HepG2 (cell line): ENCODE results near the gene B3GALT5. TPM values are rescaled to one million over a fixed set of nuclear protein-coding genes. Genes with fewer than 3 reads are reported as not detected.

Source experiments
- ATAC-seq: fragments of 200-7000 bp; cut with Tn5 transposase; 3 replicates; pipeline ENCODE4 v1.9.1; 2020; ENCODE audit warnings: mild to moderate bottlenecking, moderate library complexity
- BruUV-seq: library from RNA; stranded (reverse); fragments of 400-500 nt; replicated peaks from 2 replicates; lab custom pipeline; 2021; lab: Mats Ljungman, UMichigan
- CTCF ChIA-PET: fragments of 300-600 bp; formaldehyde crosslinking; extraction: SDS; loops from one replicate; lab custom pipeline; 2021; ENCODE audit warnings: low total read pairs, inconsistent platforms, low intra/inter-chr PET ratio; lab: Yijun Ruan, JAX
- POLR2A ChIA-PET: fragments of 350-600 bp; sonication (Branson Sonifier 250); formaldehyde crosslinking; loops from one replicate; lab custom pipeline; 2020; ENCODE audit warnings: antibody characterized with exemption, inconsistent platforms; lab: Yijun Ruan, JAX
- DNase-seq: peaks from one replicate; pipeline ENCODE4 v3.0.0-alpha.2; 2015; ENCODE audit warnings: low spot score
- FAIRE-seq: peaks from 3 replicates; lab custom pipeline; 2011; peaks lifted over from hg19 to GRCh38; lab: Jason Lieb, UNC
- H2AFZ ChIP-seq: one replicate; pipeline ENCODE4 v1.6.1; 2011; ENCODE audit warnings: low read length, inconsistent platforms
- H3K27ac ChIP-seq: fragments of 300-600 bp; 3 replicates; pipeline ENCODE4 v1.8.0; 2011; ENCODE audit warnings: mixed run types, mild to moderate bottlenecking, mixed read lengths, low read length, inconsistent platforms; ENCODE audit not compliant: insufficient read depth; ENCODE audit errors: extremely low read length
- H3K27me3 ChIP-seq, 2 experiments: fragments of 200-600 bp in 1 of 2; 2 replicates in 1 of 2; 3 replicates in 1 of 2; pipeline versions ENCODE4 v1.6.0 to v1.8.0; 2011; ENCODE audit warnings: low read length in 2 of 2, mild to moderate bottlenecking in 2 of 2, moderate library complexity in 2 of 2, inconsistent platforms in 1 of 2; ENCODE audit not compliant: insufficient read depth in 2 of 2, control insufficient read depth in 1 of 2
- H3K36me3 ChIP-seq, 2 experiments: fragments of 200-600 bp in 1 of 2; replicated peaks in 1 of 2; 2 replicates in 1 of 2; 3 replicates in 1 of 2; pipeline versions ENCODE4 v1.5.1 to v1.8.0; 2011; ENCODE audit warnings: low read length in 2 of 2, inconsistent platforms in 1 of 2; ENCODE audit not compliant: insufficient read depth in 2 of 2, control insufficient read depth in 1 of 2
- H3K4me1 ChIP-seq: 2 replicates; pipeline ENCODE4 v1.5.1; 2012; ENCODE audit warnings: low read length, inconsistent platforms; ENCODE audit not compliant: insufficient read depth
- H3K4me2 ChIP-seq: 2 replicates; pipeline ENCODE4 v1.6.0; 2011; ENCODE audit warnings: low read depth, low read length, inconsistent platforms
- H3K4me3 ChIP-seq, 3 experiments: fragments of 200-600 bp in 1 of 3; sonication (generic), shearing (Covaris generic) in 1 of 3; replicated peaks in 1 of 3; 2 replicates each; pipeline ENCODE4 v1.5.1; 2011 to 2016; ENCODE audit warnings: low read length in 3 of 3, inconsistent platforms in 2 of 3, low read depth in 2 of 3, mild to moderate bottlenecking in 2 of 3, control low read depth in 1 of 3, mixed read lengths in 1 of 3; ENCODE audit not compliant: insufficient read depth in 1 of 3
- H3K79me2 ChIP-seq: one replicate; pipeline ENCODE4 v1.6.1; 2011; ENCODE audit warnings: low read length, inconsistent platforms; ENCODE audit not compliant: insufficient read depth
- H3K9ac ChIP-seq: 2 replicates; pipeline ENCODE4 v1.6.0; 2011; ENCODE audit warnings: mild to moderate bottlenecking, low read depth, low read length, inconsistent platforms; ENCODE audit not compliant: insufficient read depth
- H3K9me3 ChIP-seq: 2 replicates; pipeline ENCODE4 v1.5.1; 2012; ENCODE audit warnings: mild to moderate bottlenecking, low read length
- H4K20me1 ChIP-seq: 2 replicates; pipeline ENCODE4 v1.6.0; 2011; ENCODE audit warnings: inconsistent platforms, mild to moderate bottlenecking, low read length, moderate library complexity; ENCODE audit not compliant: insufficient read depth
- ATF1 ChIP-seq: IDR thresholded peaks from 2 replicates; pipeline ENCODE4 v1.6.1; 2016; ENCODE audit warnings: mild to moderate bottlenecking, control low read depth
- BATF2 ChIP-seq: sonication (generic); formaldehyde crosslinking; IDR thresholded peaks from 2 replicates; pipeline ENCODE4 v1.8.0; 2022; ENCODE audit warnings: mild to moderate bottlenecking, missing genetic modification reagents, moderate library complexity
- MZF1 ChIP-seq: sonication (generic); formaldehyde crosslinking; IDR thresholded peaks from 2 replicates; pipeline ENCODE4 v1.8.1; 2023; ENCODE audit warnings: mild to moderate bottlenecking, missing genetic modification reagents, borderline replicate concordance
- SRF ChIP-seq: IDR thresholded peaks from 2 replicates; pipeline ENCODE4 v1.6.1; 2011; ENCODE audit warnings: mild to moderate bottlenecking, low read depth, low read length, moderate library complexity
- SRSF9 ChIP-seq: fragments of 200-400 bp; formaldehyde crosslinking; IDR thresholded peaks from 2 replicates; pipeline ENCODE4 v1.6.1; 2018; ENCODE audit warnings: borderline replicate concordance, mild to moderate bottlenecking, low read depth, low read length; ENCODE audit not compliant: insufficient read depth, poor library complexity, severe bottlenecking
- ZNF225 ChIP-seq: sonication (generic); formaldehyde crosslinking; IDR thresholded peaks from 2 replicates; pipeline ENCODE4 v1.4.0; 2020; ENCODE audit warnings: mild to moderate bottlenecking, missing genetic modification reagents
- ZNF274 ChIP-seq: sonication (generic); formaldehyde crosslinking; IDR thresholded peaks from 2 replicates; pipeline ENCODE4 v1.5.1; 2020; ENCODE audit warnings: mild to moderate bottlenecking, missing genetic modification reagents
- ZNF556 ChIP-seq: sonication (generic); formaldehyde crosslinking; IDR thresholded peaks from 2 replicates; pipeline ENCODE4 v1.4.0; 2020; ENCODE audit warnings: mild to moderate bottlenecking, missing genetic modification reagents, borderline replicate concordance
- ZNF598 ChIP-seq: sonication (generic); formaldehyde crosslinking; IDR thresholded peaks from 2 replicates; pipeline ENCODE4 v1.5.1; 2020; ENCODE audit warnings: mild to moderate bottlenecking, missing genetic modification reagents, borderline replicate concordance
- ZSCAN21 ChIP-seq: sonication (generic); formaldehyde crosslinking; IDR thresholded peaks from 2 replicates; pipeline ENCODE4 v1.8.0; 2022; ENCODE audit warnings: mild to moderate bottlenecking, missing genetic modification reagents, moderate library complexity, borderline replicate concordance
- ZSCAN30 ChIP-seq: sonication (generic); formaldehyde crosslinking; IDR thresholded peaks from 2 replicates; pipeline ENCODE4 v1.5.0; 2020; ENCODE audit warnings: mild to moderate bottlenecking, missing genetic modification reagents
- WGBS: methylation state at CpG from one replicate; pipeline ENCODE4 v1.1.6; 2017; ENCODE audit warnings: low lambda C conversion rate; 5-methylcytosine and 5-hydroxymethylcytosine counted together
- in situ Hi-C: cut with HindIII; loops from 2 replicates; pipeline ENCODE4 v1.10.0; 2017; ENCODE audit warnings: low pct_unique_long_range_greater_than_20kb; ENCODE audit not compliant: extremely low pct_ligation_motif_present
- intact Hi-C: fragments of 100-400 bp; cut with micrococcal nuclease; formaldehyde crosslinking; loops from one replicate; pipeline ENCODE4 v1.10.0; 2022; ENCODE audit not compliant: unreplicated experiment
- polyA plus RNA-seq, 8 experiments: library from polyadenylated mRNA; depleted of rRNA in 3 of 8; stranded (reverse) in 7 of 8; unstranded in 1 of 8; fragments of >200 nt; fragmentation: Illumina TruSeq in 4 of 8; extraction: Trizol in 4 of 8; gene quantifications; 2 replicates each; pipeline versions ENCODE4 v1.2.1 to v1.2.3, GENCODE V29; 2011 to 2016; ENCODE audit warnings: low read depth in 4 of 8, missing spikeins in 1 of 8, mixed read lengths in 1 of 8; ENCODE audit not compliant: insufficient read depth in 1 of 8
- total RNA-seq, 5 experiments: library from RNA; depleted of rRNA; stranded (reverse); fragments of >200 nt; fragmentation: Illumina TruSeq; extraction: Trizol; gene quantifications; 2 replicates each; pipeline ENCODE4 v1.2.3, GENCODE V29; 2016; ENCODE audit warnings: low read depth in 1 of 5
- TF ChIP-seq, protein P1 (sequence below): sonication (generic); formaldehyde crosslinking; IDR thresholded peaks from 2 replicates; pipeline ENCODE4 v1.4.0; 2020; ENCODE audit warnings: missing genetic modification reagents, borderline replicate concordance
- TF ChIP-seq, protein P2 (sequence below): sonication (generic); formaldehyde crosslinking; IDR thresholded peaks from 2 replicates; pipeline ENCODE4 v1.4.0; 2020; ENCODE audit warnings: mild to moderate bottlenecking, low read depth, missing genetic modification reagents
- TF ChIP-seq, protein P3 (sequence below), 2 experiments: fragments of 450-650 bp in 1 of 2; sonication (generic) in 1 of 2; formaldehyde crosslinking; IDR thresholded peaks; 2 replicates each; pipeline versions ENCODE4 v1.5.0 to v1.8.0; 2020 to 2022; ENCODE audit warnings: mild to moderate bottlenecking in 1 of 2, missing genetic modification reagents in 1 of 2
- TF ChIP-seq, protein P4 (sequence below): sonication (generic); formaldehyde crosslinking; conservative IDR thresholded peaks from 2 replicates; pipeline ENCODE4 v1.5.0; 2020; ENCODE audit warnings: missing genetic modification reagents

Gene B3GALT5
- total and polyA plus RNA-seq, 2 of the 13 experiments (the other 11 are each of a cell fraction or from before 2014, with no cell fraction given): 0.02 to 0.03 TPM

GRCh38 chr21:39688010-39688409 is 75.3 kb downstream of the B3GALT5 start:
- ATAC-seq: no peak
- no peak for FAIRE-seq
- intact Hi-C loops: no loop called here
- Histone ChIP-seq H3K4me2 (no peak overlapping the region), H3K36me3 (no peaks in the 10 kb centered on the region), H3K4me1 (no peaks in the 10 kb centered on the region), H3K4me3 (no peak overlapping the region), H3K9ac (no peak overlapping the region), H3K27ac (no peak overlapping the region), H3K79me2 (no peaks in the 10 kb centered on the region), H2AFZ (no peak overlapping the region), H4K20me1 (no peaks in the 10 kb centered on the region), H3K9me3 (no peaks in the 10 kb centered on the region), H3K27me3 (no peaks in the 10 kb centered on the region)
- BruUV-seq: no TSS peak
- ChIA-PET CTCF (no interaction called here), POLR2A (no interaction called here)
- no peak for DNase-seq
- in situ Hi-C loops: no loop called here
- 4% methylated on average over 1 of the region's 1 CpG for WGBS
- TF ChIP-seq SRSF9: no peak
- TF ChIP-seq ZSCAN30: no peak
- TF ChIP-seq ZNF274 (CRISPR knock-in tag): no peak
- TF ChIP-seq, protein P1, sequence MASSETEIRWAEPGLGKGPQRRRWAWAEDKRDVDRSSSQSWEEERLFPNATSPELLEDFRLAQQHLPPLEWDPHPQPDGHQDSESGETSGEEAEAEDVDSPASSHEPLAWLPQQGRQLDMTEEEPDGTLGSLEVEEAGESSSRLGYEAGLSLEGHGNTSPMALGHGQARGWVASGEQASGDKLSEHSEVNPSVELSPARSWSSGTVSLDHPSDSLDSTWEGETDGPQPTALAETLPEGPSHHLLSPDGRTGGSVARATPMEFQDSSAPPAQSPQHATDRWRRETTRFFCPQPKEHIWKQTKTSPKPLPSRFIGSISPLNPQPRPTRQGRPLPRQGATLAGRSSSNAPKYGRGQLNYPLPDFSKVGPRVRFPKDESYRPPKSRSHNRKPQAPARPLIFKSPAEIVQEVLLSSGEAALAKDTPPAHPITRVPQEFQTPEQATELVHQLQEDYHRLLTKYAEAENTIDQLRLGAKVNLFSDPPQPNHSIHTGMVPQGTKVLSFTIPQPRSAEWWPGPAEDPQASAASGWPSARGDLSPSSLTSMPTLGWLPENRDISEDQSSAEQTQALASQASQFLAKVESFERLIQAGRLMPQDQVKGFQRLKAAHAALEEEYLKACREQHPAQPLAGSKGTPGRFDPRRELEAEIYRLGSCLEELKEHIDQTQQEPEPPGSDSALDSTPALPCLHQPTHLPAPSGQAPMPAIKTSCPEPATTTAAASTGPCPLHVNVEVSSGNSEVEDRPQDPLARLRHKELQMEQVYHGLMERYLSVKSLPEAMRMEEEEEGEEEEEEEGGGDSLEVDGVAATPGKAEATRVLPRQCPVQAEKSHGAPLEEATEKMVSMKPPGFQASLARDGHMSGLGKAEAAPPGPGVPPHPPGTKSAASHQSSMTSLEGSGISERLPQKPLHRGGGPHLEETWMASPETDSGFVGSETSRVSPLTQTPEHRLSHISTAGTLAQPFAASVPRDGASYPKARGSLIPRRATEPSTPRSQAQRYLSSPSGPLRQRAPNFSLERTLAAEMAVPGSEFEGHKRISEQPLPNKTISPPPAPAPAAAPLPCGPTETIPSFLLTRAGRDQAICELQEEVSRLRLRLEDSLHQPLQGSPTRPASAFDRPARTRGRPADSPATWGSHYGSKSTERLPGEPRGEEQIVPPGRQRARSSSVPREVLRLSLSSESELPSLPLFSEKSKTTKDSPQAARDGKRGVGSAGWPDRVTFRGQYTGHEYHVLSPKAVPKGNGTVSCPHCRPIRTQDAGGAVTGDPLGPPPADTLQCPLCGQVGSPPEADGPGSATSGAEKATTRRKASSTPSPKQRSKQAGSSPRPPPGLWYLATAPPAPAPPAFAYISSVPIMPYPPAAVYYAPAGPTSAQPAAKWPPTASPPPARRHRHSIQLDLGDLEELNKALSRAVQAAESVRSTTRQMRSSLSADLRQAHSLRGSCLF (CRISPR knock-in tag): no peak
- no peak for TF ChIP-seq SRF
- no peak for TF ChIP-seq ATF1 (CRISPR knock-in tag)
- no peak for TF ChIP-seq ZNF556 (CRISPR knock-in tag)
- TF ChIP-seq MZF1 (CRISPR knock-in tag): no peak
- TF ChIP-seq, protein P2, sequence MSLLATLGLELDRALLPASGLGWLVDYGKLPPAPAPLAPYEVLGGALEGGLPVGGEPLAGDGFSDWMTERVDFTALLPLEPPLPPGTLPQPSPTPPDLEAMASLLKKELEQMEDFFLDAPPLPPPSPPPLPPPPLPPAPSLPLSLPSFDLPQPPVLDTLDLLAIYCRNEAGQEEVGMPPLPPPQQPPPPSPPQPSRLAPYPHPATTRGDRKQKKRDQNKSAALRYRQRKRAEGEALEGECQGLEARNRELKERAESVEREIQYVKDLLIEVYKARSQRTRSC (CRISPR knock-in tag): no peak
- TF ChIP-seq BATF2 (CRISPR knock-in tag): no peak
- TF ChIP-seq, protein P3, sequence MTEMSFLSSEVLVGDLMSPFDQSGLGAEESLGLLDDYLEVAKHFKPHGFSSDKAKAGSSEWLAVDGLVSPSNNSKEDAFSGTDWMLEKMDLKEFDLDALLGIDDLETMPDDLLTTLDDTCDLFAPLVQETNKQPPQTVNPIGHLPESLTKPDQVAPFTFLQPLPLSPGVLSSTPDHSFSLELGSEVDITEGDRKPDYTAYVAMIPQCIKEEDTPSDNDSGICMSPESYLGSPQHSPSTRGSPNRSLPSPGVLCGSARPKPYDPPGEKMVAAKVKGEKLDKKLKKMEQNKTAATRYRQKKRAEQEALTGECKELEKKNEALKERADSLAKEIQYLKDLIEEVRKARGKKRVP (CRISPR knock-in tag; IDR thresholded peaks at IDR 0.05): no peak
- TF ChIP-seq, protein P4, sequence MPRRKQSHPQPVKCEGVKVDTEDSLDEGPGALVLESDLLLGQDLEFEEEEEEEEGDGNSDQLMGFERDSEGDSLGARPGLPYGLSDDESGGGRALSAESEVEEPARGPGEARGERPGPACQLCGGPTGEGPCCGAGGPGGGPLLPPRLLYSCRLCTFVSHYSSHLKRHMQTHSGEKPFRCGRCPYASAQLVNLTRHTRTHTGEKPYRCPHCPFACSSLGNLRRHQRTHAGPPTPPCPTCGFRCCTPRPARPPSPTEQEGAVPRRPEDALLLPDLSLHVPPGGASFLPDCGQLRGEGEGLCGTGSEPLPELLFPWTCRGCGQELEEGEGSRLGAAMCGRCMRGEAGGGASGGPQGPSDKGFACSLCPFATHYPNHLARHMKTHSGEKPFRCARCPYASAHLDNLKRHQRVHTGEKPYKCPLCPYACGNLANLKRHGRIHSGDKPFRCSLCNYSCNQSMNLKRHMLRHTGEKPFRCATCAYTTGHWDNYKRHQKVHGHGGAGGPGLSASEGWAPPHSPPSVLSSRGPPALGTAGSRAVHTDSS: no peak
- TF ChIP-seq ZNF598 (CRISPR knock-in tag): no peak
- no peak for TF ChIP-seq ZNF225
- TF ChIP-seq ZSCAN21 (CRISPR knock-in tag): no peak
